Gastroesophageal sphincter (tissue), 3 donors: ENCODE measurements around the gene GDPD3.

Source experiments
- EP300 ChIP-seq: sonication (generic); formaldehyde crosslinking; IDR thresholded peaks from one replicate; pipeline ENCODE4 v1.6.1; 2017; ENCODE audit warnings: antibody characterized with exemption, mild to moderate bottlenecking
- POLR2A ChIP-seq, 2 donors: fragments of 450-650 bp; IDR thresholded peaks; one replicate each; pipeline ENCODE4 v1.6.1; 2017; ENCODE audit warnings: antibody characterized with exemption in 2 of 2, mild to moderate bottlenecking in 2 of 2, moderate library complexity in 1 of 2
- POLR2AphosphoS5 ChIP-seq: sonication (generic); formaldehyde crosslinking; IDR thresholded peaks from one replicate; pipeline ENCODE4 v1.6.1; 2017; ENCODE audit warnings: antibody characterized with exemption
- TF ChIP-seq, protein P1 (sequence below), 4 experiments: fragments of 200-600 bp in 2 of 4; fragments of 450-650 bp in 2 of 4; sonication (generic) in 1 of 4; IDR thresholded peaks; one replicate each; pipeline ENCODE4 v1.5.1; 2017 to 2019; ENCODE audit warnings: antibody characterized with exemption in 4 of 4, mild to moderate bottlenecking in 2 of 4, moderate library complexity in 2 of 4

DNA sequence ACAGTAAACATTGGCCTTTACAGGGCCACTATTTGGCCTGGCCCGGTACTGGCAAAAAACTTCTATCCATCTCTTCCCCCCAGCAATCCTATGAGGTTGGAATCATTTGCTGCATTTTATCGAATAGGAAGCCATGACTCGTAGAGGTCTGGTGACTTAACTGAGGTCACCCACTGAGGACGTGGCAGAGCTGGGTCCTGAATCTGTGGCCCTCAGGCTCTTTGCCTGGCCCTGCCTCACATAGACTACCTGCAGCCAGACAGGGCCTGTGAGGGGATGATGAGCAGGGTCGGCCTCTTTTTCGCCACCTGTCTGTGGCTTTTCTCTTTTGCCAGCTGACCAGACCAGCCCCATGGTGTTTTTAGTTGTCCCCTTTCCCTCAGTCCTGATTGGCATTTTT is 35.7 kb downstream of the GDPD3 start:
- TF ChIP-seq, protein P1, sequence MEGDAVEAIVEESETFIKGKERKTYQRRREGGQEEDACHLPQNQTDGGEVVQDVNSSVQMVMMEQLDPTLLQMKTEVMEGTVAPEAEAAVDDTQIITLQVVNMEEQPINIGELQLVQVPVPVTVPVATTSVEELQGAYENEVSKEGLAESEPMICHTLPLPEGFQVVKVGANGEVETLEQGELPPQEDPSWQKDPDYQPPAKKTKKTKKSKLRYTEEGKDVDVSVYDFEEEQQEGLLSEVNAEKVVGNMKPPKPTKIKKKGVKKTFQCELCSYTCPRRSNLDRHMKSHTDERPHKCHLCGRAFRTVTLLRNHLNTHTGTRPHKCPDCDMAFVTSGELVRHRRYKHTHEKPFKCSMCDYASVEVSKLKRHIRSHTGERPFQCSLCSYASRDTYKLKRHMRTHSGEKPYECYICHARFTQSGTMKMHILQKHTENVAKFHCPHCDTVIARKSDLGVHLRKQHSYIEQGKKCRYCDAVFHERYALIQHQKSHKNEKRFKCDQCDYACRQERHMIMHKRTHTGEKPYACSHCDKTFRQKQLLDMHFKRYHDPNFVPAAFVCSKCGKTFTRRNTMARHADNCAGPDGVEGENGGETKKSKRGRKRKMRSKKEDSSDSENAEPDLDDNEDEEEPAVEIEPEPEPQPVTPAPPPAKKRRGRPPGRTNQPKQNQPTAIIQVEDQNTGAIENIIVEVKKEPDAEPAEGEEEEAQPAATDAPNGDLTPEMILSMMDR (IDR thresholded peaks at IDR 0.05), result no peak
- TF ChIP-seq POLR2A (IDR thresholded peaks at IDR 0.05) (no peak), POLR2AphosphoS5 (no peak), EP300 (no peak)
